HG03066 (cell line): ENCODE measurements around the gene SAMD4A.

ENCODE experiments used
- ATAC-seq: cut with Tn5 transposase; IDR thresholded peaks from one replicate; pipeline ENCODE4 v1.9.1; 2021; ENCODE audit warnings: low read depth; ENCODE audit not compliant: unreplicated experiment

SAMD4A gene

DNA sequence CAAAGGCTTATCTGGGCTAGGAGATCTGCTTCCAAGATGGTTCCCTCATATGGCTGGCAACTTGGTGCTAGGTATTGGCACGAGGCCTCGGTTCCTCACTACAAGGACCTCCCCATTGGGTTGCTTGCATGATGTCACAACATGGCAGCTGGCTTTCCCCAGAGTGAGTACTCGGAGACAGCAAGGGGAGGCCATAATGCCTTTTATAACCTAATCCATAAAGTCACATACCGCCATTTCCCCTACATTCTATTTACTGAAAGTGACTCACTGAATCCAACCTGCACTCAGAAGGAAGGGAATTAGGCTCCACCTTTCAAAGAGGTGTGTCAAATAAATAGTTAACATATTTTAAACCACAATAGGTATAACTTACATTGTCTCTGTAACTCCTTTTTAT, 130.9 kb downstream of the SAMD4A start:
- ATAC-seq, result no peak

DNA sequence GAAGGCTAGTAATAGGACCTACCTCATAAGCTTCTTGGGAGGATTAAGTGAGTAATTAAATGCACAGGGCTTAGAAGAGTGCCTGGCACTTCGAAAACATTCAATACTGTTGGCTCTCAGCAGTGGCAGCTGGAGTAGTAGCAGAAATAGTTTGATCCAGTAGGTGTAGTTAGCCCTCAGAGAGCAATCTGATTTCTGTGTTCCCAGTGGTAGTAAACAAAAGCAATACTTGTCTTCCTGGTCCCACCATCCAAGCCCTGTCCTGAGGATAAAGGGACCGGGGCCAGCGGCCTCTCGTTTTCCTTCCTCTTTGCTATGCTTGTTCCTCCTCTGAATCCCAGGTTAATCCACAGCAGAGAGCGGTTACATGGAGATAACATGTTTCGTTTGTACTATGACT, 131.6 kb downstream of the SAMD4A start:
- ATAC-seq, result no peak

DNA sequence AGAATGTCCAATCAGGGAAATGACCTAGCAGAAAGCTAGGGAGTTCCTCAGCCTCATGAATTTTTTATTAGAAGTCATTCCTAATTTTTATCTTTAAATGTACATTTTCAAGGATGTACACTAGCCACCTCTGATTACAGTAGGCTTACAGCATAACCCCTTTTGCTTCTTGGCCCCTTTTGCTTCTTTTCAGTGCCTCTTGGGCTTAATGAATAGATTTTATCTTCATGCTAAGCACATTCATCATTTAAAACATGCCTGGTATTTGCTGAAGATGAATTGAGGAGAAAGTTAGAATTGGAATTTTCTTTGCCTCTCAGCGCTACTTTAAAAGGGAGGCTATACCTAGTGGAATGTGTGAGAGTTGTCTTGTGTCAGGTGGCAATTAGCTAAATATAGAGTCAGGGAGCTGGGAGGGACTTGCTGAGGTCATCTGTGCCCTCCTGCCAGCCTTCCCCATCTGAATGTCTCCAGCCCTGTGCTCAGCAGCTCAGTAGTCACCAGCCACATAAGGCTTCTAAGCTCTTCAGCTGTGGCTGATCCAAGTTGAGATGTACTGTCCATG, 132.1 kb downstream of the SAMD4A start:
- ATAC-seq, result no peak

DNA sequence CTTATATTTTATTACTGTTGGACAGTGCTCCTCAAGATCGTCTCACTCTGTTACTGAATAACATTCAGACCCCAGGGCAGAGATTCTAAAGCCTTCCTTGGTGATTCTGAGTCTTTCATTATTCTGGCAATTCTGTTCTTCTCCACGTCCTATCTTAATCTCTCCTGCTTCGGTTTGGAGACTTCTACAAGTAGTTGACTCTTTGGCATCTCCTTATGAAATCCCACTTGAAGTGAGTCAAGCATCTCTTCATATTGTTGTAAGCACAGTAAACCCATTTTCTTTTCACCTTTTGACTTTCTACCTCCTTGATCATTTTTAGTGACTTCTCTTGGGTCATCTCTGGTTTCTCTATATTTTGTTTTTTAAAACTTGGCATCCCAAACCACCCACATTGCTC, 132.8 kb downstream of the SAMD4A start:
- no peak for ATAC-seq

DNA sequence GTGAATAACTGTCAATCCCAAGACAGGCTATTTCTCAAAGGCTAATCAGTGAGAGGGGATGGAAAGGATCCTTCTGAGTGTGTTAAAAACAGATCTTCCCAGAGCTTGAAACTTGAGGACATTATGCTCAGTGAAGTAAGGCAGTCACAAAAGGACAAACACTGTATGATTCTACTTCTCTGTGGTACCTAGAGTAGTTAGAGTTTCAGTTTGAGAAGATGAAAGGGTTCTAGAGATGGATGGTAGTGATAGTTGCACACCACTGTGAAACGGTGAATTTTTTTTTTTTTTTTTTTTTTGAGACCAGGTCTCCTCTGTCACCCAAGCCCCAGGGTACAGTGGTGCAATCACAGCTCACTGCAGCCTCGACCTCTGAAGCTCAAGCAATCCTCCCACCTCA, 133.8 kb downstream of the SAMD4A start:
- ATAC-seq, result no peak

DNA sequence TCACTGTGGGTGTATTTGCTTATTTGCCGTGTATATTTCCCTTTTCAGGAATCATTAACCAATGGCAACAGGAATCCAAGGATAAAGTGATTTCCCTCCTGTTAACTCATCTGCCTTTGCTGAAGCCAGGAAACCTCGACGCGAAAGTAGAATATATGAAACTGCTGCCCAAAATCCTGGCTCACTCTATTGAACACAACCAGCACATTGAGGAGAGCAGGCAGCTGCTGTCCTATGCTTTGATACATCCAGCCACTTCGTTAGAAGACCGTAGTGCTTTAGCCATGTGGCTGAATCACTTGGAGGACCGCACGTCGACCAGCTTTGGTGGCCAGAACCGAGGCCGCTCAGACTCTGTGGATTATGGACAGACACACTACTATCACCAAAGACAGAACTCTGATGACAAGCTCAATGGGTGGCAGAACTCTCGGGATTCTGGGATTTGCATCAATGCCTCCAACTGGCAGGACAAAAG, 135.1 kb downstream of the SAMD4A start:
- no peak for ATAC-seq

DNA sequence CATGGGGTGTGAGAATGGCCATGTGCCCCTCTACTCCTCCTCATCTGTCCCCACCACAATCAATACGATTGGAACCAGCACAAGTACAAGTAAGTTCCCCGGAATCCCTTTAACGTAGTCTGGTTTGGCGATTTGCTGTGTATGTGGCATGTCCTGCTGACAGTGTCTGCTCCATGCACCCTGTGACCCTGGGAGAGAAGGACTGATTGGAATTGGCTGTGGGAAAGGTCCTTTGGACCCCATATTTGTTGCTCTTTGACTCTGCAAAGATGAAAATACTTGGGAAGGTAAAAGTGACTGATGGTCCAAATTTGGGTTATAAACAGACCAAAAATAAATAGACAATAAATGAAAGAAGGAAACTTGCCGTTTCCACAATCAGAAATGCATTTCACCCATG, 135.6 kb downstream of the SAMD4A start:
- ATAC-seq, result no peak

DNA sequence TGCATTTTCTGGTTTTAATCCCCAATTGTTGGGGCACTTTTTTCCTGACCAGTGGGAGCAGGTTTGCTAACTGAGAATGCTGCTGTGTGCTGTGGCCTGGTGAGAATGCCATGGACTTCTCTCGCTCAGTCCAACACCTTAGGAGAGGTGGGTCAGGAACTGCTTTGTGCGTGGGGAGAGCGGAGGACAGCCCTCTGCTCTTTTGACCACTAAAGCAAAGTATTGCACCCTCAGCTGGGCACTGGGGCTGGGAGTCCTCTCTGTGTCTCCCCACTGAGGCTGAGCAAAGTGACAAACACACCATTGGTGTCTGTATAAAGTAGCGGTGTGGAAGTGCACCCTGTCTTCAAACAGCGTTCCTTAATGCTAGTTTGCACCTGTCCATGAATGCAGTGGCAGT, 136.2 kb downstream of the SAMD4A start:
- no peak for ATAC-seq

DNA sequence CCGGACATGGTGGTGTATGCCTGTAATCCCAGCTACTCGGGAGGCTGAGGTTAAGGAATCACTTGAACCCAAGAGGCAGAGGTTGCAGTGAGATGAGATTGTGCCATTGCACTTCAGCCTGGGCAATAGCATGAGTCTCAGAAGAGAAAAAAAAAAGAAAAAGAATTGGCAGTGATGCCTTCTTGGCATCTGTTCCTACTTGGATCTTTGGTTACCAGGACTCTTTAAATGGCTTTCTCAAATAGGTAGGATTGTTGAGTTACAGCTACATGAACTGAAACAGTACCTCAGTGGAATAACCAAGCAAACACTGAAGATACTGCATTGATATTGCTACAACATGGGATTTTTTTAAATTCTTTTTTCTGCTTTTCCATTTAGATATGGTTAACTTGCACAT, 136.8 kb downstream of the SAMD4A start:
- no peak for ATAC-seq

DNA sequence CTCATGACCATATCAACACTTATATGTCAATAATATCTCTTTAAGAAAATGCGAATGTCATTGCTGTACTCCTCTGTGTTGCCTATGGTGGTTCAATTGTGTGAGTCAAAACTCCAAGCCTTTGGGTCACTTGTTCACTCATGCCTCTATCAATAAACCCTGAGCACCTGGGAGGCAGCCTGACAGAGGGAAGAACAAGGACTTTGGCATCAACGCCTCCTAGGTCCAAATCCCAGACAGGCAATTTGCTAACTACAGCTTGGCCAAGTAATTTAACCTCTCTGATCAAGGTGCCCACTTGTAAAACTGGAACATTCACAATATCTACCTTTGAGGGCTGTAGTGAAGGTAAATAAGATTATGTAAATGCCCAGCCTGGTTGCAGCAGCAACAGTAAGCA, 137.8 kb downstream of the SAMD4A start:
- ATAC-seq, result no peak

DNA sequence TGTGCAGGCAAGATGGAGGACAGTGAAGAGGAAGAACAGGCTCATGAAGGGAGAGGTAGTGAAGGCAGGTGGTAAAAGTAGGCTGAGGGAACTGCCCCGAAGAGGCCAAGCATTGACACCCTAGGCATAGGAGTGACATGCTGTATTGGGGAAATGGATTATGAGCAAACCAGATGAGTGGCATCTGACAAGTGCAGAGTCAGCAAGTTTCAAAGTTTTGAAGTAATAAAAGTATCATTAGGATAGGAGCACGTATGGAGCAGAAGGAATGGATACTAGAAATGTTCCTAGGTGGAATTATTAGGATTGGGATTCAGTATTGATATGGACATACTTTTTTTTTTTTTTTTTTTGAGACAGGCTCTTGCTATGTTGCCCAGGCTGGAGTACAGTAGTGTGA, 139.8 kb downstream of the SAMD4A start:
- ATAC-seq, result no peak

DNA sequence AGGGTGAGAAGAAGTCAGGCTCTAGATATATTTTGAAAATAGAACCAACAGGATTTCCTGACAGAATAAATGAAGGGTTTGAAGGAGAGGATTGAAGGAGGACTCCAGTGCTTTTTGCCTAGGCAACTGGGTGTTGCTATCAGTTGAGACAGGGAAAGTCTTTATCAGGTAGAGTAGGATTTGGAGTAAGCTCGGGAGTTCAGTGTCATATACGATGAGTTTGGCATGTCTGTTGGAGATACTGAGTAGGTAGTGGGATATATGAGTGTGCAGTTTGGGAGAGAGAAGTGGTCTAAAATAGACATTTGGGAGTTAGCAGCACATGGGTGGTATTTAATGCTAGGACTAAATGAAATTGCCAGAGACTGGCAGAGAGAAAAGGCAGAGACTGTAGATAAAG, 141.2 kb downstream of the SAMD4A start:
- ATAC-seq, result no peak

DNA sequence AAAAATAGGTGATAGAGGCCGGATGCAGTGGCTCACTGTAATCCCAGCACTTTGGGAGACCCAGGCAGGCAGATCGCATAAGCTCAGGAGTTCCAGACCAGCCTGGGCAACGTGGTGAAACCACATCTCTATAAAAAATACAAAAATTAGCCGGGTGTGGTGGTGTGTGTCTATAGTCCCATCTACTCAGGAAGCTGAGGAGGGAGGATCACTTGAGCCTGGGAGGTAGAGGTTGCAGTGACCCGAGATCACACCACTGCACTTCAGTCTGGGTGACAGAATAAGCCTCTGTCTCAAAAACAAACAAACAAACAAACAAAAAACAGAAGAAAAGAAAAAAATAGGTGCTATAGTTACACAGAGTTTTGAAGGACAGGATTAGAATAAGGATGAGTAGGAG, 142.1 kb downstream of the SAMD4A start:
- no peak for ATAC-seq

DNA sequence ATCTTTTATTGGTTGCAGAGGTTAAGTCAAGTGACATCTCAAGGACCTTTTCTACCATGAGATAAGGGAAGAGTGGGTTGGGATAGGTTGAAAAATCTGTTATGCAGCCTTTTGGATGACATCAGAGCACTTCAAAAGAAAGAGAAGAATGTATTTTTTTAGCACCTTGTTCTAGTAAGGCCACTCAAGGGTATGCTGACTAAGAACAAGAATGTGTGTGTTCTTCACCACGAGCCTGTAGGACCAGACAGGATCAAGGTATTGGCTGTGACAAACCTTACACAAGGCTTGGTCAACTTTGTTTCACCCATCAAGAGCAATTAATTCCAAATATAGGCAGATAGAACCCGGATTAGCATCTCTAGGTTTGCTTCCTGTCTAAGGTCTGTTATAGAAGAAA, 142.5 kb downstream of the SAMD4A start:
- ATAC-seq, result peak; percentile 89

DNA sequence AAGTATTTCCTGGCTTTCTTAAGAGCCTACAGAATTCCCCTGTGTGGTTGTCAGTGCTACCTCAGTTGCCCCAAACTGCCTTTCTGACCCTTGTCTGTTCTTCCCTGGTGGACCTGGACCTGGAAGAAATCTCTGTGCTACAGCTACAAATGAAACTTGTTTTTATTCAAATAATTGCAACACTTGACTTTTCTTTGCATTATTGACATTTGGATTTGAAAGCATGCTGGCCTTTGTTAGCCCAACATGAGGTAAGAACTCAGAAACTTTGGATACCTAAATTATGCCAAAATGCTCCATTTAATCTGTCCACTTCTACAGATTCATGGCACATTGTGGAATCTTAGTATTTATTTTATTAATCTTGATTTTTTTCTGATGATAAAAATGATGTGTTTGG, 142.9 kb downstream of the SAMD4A start:
- ATAC-seq, result no peak

DNA sequence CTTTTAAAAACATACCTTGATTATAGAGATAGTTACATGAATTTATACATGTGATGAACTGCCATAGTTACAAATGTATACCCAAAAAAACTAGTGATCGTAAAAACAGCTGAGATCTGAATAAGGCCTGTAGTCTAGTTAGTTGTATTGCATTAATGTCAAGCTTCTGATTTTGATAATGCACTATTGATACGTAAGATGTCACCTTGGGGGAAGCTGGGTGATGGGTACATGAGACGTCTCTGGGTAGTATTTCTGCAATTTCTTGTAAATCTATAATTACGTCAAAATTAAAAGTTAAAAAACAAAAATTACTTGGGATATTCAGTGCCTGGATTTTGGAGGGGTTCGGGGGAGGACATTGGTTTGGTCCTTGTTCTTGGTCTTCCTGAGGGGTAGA, 144.4 kb downstream of the SAMD4A start:
- no peak for ATAC-seq

DNA sequence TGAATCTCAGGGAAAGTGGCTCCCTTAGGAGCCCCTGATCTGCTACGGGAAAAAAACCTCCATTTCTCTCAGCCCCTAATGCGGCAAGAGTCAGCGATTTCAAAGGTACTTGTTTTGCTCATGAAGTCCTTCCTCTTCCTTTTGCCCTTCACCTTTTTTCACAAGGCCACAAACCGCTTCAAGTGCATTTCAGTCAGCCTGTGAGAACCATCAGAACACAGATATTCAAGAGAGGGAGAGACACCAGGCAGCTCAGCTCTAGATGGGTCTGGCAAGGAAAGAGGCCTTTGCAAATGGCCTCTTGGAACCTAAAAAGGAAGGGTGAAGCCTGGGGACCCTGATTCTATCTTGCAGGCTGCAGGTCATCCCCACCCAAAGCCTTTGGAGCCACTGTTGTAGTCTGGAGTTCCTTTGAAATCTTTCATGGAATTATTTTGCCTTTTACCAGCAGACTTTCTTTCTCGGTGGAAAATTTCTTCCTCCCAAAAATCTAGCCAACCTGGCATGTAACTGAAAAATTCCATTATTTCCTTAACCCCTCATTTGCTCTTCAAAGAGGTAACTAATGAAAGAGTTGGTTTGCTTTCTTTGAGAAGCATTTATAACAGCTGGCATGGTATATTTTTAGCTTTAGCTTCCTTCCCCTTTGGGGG, 145.0 kb downstream of the SAMD4A start:
- ATAC-seq, result no peak

DNA sequence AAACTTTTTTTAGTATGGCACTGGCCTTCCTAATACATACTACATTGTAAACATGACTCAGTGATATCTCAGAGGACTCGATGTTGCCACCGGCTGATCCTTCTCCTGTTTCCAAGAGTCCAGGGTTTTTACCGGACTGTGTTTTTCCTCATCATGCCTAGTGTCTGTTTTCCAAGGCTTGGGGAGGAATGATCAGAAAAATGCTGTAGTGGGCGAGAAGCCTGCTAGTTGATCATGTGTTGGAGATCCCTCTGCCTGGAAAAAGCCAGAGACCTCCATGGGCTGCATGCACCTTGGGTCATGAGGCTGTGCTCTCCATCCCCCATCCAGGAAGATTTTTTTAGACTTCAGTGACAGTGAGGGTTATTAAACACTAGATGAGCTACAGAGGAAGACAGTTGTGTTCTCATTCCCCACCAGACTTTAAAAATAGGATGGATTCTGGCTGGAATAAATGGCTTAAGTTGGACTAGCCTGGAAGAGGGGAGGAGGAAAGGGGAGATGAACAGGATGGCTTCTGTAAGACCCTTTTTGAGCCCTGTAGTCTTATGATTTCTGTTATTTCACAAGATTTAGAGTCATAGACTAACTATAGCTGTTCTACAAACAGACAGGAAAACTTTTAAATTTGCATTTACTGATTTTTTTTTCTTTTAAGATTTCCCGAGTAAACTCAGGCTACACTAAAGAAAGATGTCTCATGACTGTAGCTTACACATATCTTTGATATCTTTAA, 145.7 kb downstream of the SAMD4A start:
- ATAC-seq, result no peak

DNA sequence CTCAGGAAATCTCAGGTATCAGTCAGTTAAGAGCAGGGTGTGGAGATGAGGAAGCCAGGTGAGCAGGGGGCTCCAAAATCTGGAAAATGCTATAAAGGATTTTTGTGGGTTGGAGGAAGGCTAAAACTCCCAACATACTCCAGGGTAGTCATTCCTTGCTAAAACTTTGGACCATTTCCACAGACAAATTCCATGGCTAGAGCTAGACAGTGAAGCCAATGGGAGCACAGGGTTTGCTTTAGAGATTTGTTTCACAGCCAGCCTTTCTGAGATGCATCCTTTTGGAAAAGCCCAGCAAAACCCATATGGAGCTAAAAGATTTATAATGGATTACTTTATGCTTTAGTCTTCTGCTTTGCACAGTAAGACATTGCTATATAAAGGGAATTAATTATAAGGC, 146.5 kb downstream of the SAMD4A start:
- ATAC-seq, result no peak

DNA sequence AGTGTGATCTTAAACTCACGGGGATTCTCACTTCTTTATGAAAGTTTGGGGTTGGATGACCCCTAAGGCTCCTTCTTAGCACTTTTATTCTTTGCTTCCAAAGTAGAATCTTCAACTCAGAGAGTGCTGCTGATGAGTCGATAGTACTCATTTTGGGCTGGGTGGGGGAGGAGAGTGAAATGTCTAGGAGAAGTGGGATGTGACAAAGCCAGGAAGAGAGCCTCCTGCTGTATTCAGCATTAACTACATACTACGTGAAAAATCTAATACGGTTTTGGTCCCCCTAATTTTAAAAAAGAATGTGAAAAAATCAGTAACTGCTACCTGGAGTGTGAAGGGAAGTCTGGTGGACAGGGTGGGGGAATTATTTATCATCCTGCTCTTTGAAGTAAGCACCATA, 148.3 kb downstream of the SAMD4A start:
- no peak for ATAC-seq

DNA sequence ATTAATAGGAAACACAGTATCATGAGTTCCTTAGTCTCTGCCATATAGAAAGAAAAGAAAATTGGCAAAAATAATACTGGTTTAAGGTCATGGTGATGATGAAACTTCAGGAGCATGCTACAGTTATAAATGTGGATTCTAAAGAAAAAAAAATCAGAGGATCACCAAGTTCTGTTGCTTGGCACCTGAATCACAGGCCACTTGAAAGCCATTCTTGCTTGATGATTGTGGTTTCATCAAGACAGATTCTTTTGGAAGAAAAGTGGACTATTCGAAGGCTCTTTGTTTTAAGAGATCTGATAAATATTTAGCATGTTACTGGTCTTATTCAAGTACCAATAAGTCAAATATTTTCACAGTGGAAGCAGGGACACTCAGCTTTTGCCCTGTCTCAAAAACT, 148.9 kb downstream of the SAMD4A start:
- ATAC-seq, result no peak

DNA sequence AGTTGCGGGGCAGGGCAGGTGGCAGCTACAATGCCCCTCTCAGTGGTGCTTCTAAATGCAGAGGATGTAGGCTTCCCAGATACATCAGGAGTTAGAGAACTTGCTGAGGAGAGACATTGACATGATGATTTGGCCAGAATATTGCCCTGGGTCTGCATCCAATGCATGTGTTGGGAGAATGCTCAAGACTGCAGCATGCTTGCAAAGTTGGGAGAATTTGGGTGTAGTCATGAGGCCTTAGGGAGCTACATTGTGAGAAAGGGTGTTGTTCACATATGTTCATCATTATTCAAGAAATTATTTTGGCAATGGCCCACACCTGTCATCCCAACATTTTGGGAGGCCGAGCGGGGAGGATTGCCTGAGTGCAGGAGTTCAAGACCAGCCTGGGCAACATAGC, 149.9 kb downstream of the SAMD4A start:
- no peak for ATAC-seq
